Measurements from ENCODE around the gene TMEM205.

DNA sequence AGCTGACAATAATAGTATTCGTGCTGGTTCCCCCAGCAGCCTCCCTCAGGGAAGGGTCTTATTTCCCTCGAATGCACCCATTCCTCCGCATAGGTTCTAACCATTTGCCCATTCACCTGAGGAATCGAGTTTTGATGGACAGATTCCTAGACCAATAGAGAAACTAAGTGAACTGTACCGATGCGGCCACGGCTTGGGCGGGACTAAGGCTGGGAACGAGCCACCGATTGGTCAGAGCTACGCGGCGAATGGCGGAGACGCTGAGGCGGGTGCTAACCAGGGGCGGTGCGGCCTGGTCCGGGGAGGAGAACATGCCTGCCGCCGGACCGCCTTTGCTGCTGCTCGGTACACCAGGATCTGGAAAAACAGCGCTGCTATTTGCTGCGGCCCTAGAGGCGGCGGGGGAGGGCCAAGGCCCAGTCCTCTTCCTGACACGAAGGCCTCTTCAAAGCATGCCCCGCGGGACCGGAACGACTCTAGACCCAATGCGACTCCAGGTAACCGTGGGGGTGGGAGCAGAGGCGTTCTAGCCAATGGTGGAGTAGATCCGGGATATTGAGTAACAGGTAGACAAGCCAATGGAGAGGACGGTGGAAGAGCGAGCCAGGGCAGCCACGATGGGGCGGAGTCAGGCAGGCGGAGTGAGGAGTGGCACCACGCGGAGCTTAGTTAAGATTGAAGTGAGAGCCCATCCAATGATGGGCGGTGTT, 28.5 kb upstream of the TMEM205 start, which contains the start of gene SWSAP1:
- TF ChIP-seq, protein P1, sequence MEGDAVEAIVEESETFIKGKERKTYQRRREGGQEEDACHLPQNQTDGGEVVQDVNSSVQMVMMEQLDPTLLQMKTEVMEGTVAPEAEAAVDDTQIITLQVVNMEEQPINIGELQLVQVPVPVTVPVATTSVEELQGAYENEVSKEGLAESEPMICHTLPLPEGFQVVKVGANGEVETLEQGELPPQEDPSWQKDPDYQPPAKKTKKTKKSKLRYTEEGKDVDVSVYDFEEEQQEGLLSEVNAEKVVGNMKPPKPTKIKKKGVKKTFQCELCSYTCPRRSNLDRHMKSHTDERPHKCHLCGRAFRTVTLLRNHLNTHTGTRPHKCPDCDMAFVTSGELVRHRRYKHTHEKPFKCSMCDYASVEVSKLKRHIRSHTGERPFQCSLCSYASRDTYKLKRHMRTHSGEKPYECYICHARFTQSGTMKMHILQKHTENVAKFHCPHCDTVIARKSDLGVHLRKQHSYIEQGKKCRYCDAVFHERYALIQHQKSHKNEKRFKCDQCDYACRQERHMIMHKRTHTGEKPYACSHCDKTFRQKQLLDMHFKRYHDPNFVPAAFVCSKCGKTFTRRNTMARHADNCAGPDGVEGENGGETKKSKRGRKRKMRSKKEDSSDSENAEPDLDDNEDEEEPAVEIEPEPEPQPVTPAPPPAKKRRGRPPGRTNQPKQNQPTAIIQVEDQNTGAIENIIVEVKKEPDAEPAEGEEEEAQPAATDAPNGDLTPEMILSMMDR (IDR thresholded peaks at IDR 0.05; ENCODE audit: insufficient read depth, low read depth, low read length) = no peak
- TF ChIP-seq EZH2 (IDR thresholded peaks at IDR 0.05; ENCODE audit: insufficient read depth, low read length) = no peak

Data from astrocyte (in vitro differentiated cells and primary cell).